ENCODE data around the gene KMT2C.

Gene KMT2C

GRCh38 chr7:152366662-152367061 is 69.1 kb downstream of the KMT2C start:
- no peak for TF ChIP-seq EZH2phosphoT487 (IDR thresholded peaks at IDR 0.05; ENCODE audit: borderline replicate concordance)
- TF ChIP-seq CTCF (conservative IDR thresholded peaks at IDR 0.05; ENCODE audit: low read length) = no peak
- H4K20me1 ChIP-seq (ENCODE audit: insufficient read depth, low read length, poor library complexity, severe bottlenecking) = peaks cover 79% of the 10 kb centered on the region
- H3K4me1 ChIP-seq (ENCODE audit: insufficient read depth, low read length, poor library complexity, severe bottlenecking) = peaks cover 12% of the 10 kb centered on the region

GRCh38 chr7:152365982-152366603 is 69.7 kb downstream of the KMT2C start:
- Histone ChIP-seq H3F3A (ENCODE audit: low read depth) (no peaks in the 10 kb centered on the region), H3K4me2 (ENCODE audit: low read depth, low read length, poor library complexity, severe bottlenecking) (no peak overlapping the region), H3K9me2 (replicated peaks; ENCODE audit: low read depth, low read length) (no peaks in the 10 kb centered on the region), H3K4me1 (ENCODE audit: insufficient read depth, low read length, poor library complexity, severe bottlenecking) (peaks cover 8% of the 10 kb centered on the region), H3K4me3 (ENCODE audit: low read length, poor library complexity, severe bottlenecking) (no peak overlapping the region), H3K27me3 (ENCODE audit: insufficient read depth, low read length, poor library complexity, severe bottlenecking) (no peaks in the 10 kb centered on the region), H3K79me2 (ENCODE audit: insufficient read depth, low read length) (peaks cover 94% of the 10 kb centered on the region), H4K20me1 (ENCODE audit: insufficient read depth, low read length, poor library complexity, severe bottlenecking) (peaks cover 73% of the 10 kb centered on the region), H2AFZ (ENCODE audit: low read length) (no peak overlapping the region), H3K9ac (ENCODE audit: low read depth, low read length, poor library complexity, severe bottlenecking) (no peak overlapping the region), H3K9me3 (ENCODE audit: insufficient read depth, low read depth, low read length) (no peaks in the 10 kb centered on the region), H3K36me3 (ENCODE audit: insufficient read depth, low read length) (peaks cover 7% of the 10 kb centered on the region; the same call in 1 of the 2 replicates)
- TF ChIP-seq CTCF (conservative IDR thresholded peaks at IDR 0.05; ENCODE audit: low read length) (no peak), EZH2phosphoT487 (IDR thresholded peaks at IDR 0.05; ENCODE audit: borderline replicate concordance) (no peak)

More at GRCh38 chr7:152366662-152367061, 69.1 kb downstream of the KMT2C start:
- Histone ChIP-seq H3K4me3 (ENCODE audit: low read length, poor library complexity, severe bottlenecking) (no peak overlapping the region), H3K27me3 (ENCODE audit: insufficient read depth, low read length, poor library complexity, severe bottlenecking) (no peaks in the 10 kb centered on the region), H3F3A (ENCODE audit: low read depth) (no peaks in the 10 kb centered on the region), H3K9me3 (ENCODE audit: insufficient read depth, low read depth, low read length) (no peaks in the 10 kb centered on the region), H2AFZ (ENCODE audit: low read length) (no peak overlapping the region), H3K36me3 (ENCODE audit: insufficient read depth, low read length) (peaks cover 7% of the 10 kb centered on the region; the same call in 1 of the 2 replicates), H3K9ac (ENCODE audit: low read depth, low read length, poor library complexity, severe bottlenecking) (no peak overlapping the region), H3K79me2 (ENCODE audit: insufficient read depth, low read length) (peaks cover 99% of the 10 kb centered on the region), H3K4me2 (ENCODE audit: low read depth, low read length, poor library complexity, severe bottlenecking) (no peak overlapping the region), H3K9me2 (replicated peaks; ENCODE audit: low read depth, low read length) (no peaks in the 10 kb centered on the region)

GRCh38 chr7:152363798-152364197 is 72.0 kb downstream of the KMT2C start:
- Histone ChIP-seq H3K9ac (ENCODE audit: low read depth, low read length, poor library complexity, severe bottlenecking) (no peak overlapping the region), H3K9me2 (replicated peaks; ENCODE audit: low read depth, low read length) (no peaks in the 10 kb centered on the region), H3K4me2 (ENCODE audit: low read depth, low read length, poor library complexity, severe bottlenecking) (no peak overlapping the region), H4K20me1 (ENCODE audit: insufficient read depth, low read length, poor library complexity, severe bottlenecking) (peaks cover 62% of the 10 kb centered on the region), H3F3A (ENCODE audit: low read depth) (no peaks in the 10 kb centered on the region), H3K9me3 (ENCODE audit: insufficient read depth, low read depth, low read length) (no peaks in the 10 kb centered on the region), H3K79me2 (ENCODE audit: insufficient read depth, low read length) (peaks cover 92% of the 10 kb centered on the region), H3K4me3 (ENCODE audit: low read length, poor library complexity, severe bottlenecking) (no peak overlapping the region), H3K36me3 (ENCODE audit: insufficient read depth, low read length) (peaks cover 7% of the 10 kb centered on the region; the same call in 1 of the 2 replicates), H3K4me1 (ENCODE audit: insufficient read depth, low read length, poor library complexity, severe bottlenecking) (no peaks in the 10 kb centered on the region), H3K27me3 (ENCODE audit: insufficient read depth, low read length, poor library complexity, severe bottlenecking) (no peaks in the 10 kb centered on the region), H2AFZ (ENCODE audit: low read length) (no peak overlapping the region)
- no peak for TF ChIP-seq EZH2phosphoT487 (IDR thresholded peaks at IDR 0.05; ENCODE audit: borderline replicate concordance)
- TF ChIP-seq CTCF (conservative IDR thresholded peaks at IDR 0.05; ENCODE audit: low read length) = no peak

Measured in Loucy (cell line).